Kidney epithelial cell (primary cell): ENCODE results near the gene GARIN5A. TPM values are rescaled to one million over a fixed set of nuclear protein-coding genes. Genes with fewer than 3 reads are reported as not detected.

Experiments used
- DNase-seq: peaks from one replicate; pipeline ENCODE4 v3.0.0-alpha.2; 2010; ENCODE audit warnings: low read depth
- H3K27me3 ChIP-seq: 2 replicates; pipeline ENCODE4 v1.6.0; 2011; ENCODE audit warnings: low read length; ENCODE audit not compliant: control insufficient read depth, insufficient read depth
- H3K36me3 ChIP-seq: 2 replicates; pipeline ENCODE4 v1.5.1; 2011; ENCODE audit warnings: low read length; ENCODE audit not compliant: control insufficient read depth, insufficient read depth
- H3K4me3 ChIP-seq: 2 replicates; pipeline ENCODE4 v1.5.1; 2011; ENCODE audit warnings: low read depth, mild to moderate bottlenecking, control low read depth, low read length
- CTCF ChIP-seq: IDR thresholded peaks from 2 replicates; pipeline ENCODE4 v1.5.1; 2011; ENCODE audit warnings: mild to moderate bottlenecking, moderate library complexity, low read length, control low read depth, inconsistent platforms; ENCODE audit not compliant: insufficient read depth, poor library complexity, severe bottlenecking
- total RNA-seq: library from RNA; depleted of rRNA; stranded (reverse); fragments of >200 nt; gene quantifications from 2 replicates; pipeline ENCODE4 v1.2.3, GENCODE V29; 2015

Gene GARIN5A
- total RNA-seq, 1 donor from 2014 or later = 9.9 TPM

GRCh38 chr19:50465986-50466705 is 10.5 kb downstream of the GARIN5A start:
- TF ChIP-seq CTCF = peak; percentile 31
- no peak for DNase-seq
- Histone ChIP-seq H3K36me3 (no peaks in the 10 kb centered on the region), H3K4me3 (no peak overlapping the region), H3K27me3 (peaks cover 6% of the 10 kb centered on the region)

GRCh38 chr19:50465000-50465399 is 11.6 kb downstream of the GARIN5A start:
- H3K36me3 ChIP-seq = no peaks in the 10 kb centered on the region
- no peak overlapping the region for H3K4me3 ChIP-seq
- H3K27me3 ChIP-seq = peaks cover 6% of the 10 kb centered on the region
- DNase-seq = no peak
- TF ChIP-seq CTCF = no peak

GRCh38 chr19:50464348-50464747 is 12.3 kb downstream of the GARIN5A start:
- H3K36me3 ChIP-seq = no peaks in the 10 kb centered on the region

GRCh38 chr19:50462970-50463369 is 13.7 kb downstream of the GARIN5A start:
- DNase-seq = no peak
- TF ChIP-seq CTCF = no peak
- H3K36me3 ChIP-seq = no peaks in the 10 kb centered on the region
- H3K4me3 ChIP-seq = no peak overlapping the region
- H3K27me3 ChIP-seq = peaks cover 15% of the 10 kb centered on the region

More at GRCh38 chr19:50464348-50464747, 12.3 kb downstream of the GARIN5A start:
- DNase-seq = no peak
- peaks cover 6% of the 10 kb centered on the region for H3K27me3 ChIP-seq
- TF ChIP-seq CTCF = no peak
- H3K4me3 ChIP-seq = no peak overlapping the region

GRCh38 chr19:50461066-50461875 is 15.4 kb downstream of the GARIN5A start:
- Histone ChIP-seq H3K4me3 (no peak overlapping the region), H3K36me3 (no peaks in the 10 kb centered on the region), H3K27me3 (peaks cover 17% of the 10 kb centered on the region)
- no peak for DNase-seq
- peak; percentile 78 for TF ChIP-seq CTCF
